Measurements from ENCODE around the gene ZNF232.

Gene ZNF232

GRCh38 chr17:5069724-5070123 is 42.0 kb downstream of the ZNF232 start:
- Histone ChIP-seq H2AFZ (ENCODE audit: low read length) (no peak overlapping the region), H3K79me2 (ENCODE audit: low read length) (no peaks in the 10 kb centered on the region), H3K9ac (ENCODE audit: low read length) (no peak overlapping the region), H3K36me3 (replicated peaks; ENCODE audit: insufficient read depth, low read length) (no peaks in the 10 kb centered on the region), H3K27ac (ENCODE audit: low read length) (no peak overlapping the region), H3F3A (ENCODE audit: insufficient read depth, low read length) (no peaks in the 10 kb centered on the region), H3K4me1 (ENCODE audit: low read length) (no peaks in the 10 kb centered on the region), H3K27me3 (replicated peaks; ENCODE audit: insufficient read depth, low read length) (no peaks in the 10 kb centered on the region), H3K4me2 (ENCODE audit: low read depth, low read length) (no peak overlapping the region), H3K9me3 (replicated peaks; ENCODE audit: insufficient read depth, low read length) (no peaks in the 10 kb centered on the region), H3K9me2 (replicated peaks; ENCODE audit: insufficient read depth, low read length) (no peaks in the 10 kb centered on the region), H4K20me1 (ENCODE audit: insufficient read depth, low read length) (no peaks in the 10 kb centered on the region), H3K4me3 (ENCODE audit: low read length) (no peak overlapping the region)
- no peak for DNase-seq
- TF ChIP-seq EZH2 (optimal IDR thresholded peaks at IDR 0.05; ENCODE audit: low read depth, low read length) (no peak), EZH2phosphoT487 (IDR thresholded peaks at IDR 0.05; ENCODE audit: low read length) (no peak), CTCF (IDR thresholded peaks at IDR 0.05; ENCODE audit: low read length) (no peak)

GRCh38 chr17:5068236-5068635 is 43.4 kb downstream of the ZNF232 start:
- no peaks in the 10 kb centered on the region for H3K79me2 ChIP-seq (ENCODE audit: low read length)
- H3K9me3 ChIP-seq (replicated peaks; ENCODE audit: insufficient read depth, low read length) = no peaks in the 10 kb centered on the region
- no peaks in the 10 kb centered on the region for H3K9me2 ChIP-seq (replicated peaks; ENCODE audit: insufficient read depth, low read length)
- no peaks in the 10 kb centered on the region for H3K4me1 ChIP-seq (ENCODE audit: low read length)
- H3K27ac ChIP-seq (ENCODE audit: low read length) = no peak overlapping the region
- H3F3A ChIP-seq (ENCODE audit: insufficient read depth, low read length) = no peaks in the 10 kb centered on the region
- H2AFZ ChIP-seq (ENCODE audit: low read length) = no peak overlapping the region
- H3K27me3 ChIP-seq (replicated peaks; ENCODE audit: insufficient read depth, low read length) = no peaks in the 10 kb centered on the region
- no peaks in the 10 kb centered on the region for H4K20me1 ChIP-seq (ENCODE audit: insufficient read depth, low read length)
- H3K9ac ChIP-seq (ENCODE audit: low read length) = no peak overlapping the region
- no peak for DNase-seq
- H3K4me3 ChIP-seq (ENCODE audit: low read length) = no peak overlapping the region
- TF ChIP-seq CTCF (IDR thresholded peaks at IDR 0.05; ENCODE audit: low read length) = no peak
- TF ChIP-seq EZH2phosphoT487 (IDR thresholded peaks at IDR 0.05; ENCODE audit: low read length) = no peak
- TF ChIP-seq EZH2 (optimal IDR thresholded peaks at IDR 0.05; ENCODE audit: low read depth, low read length) = no peak
- H3K36me3 ChIP-seq (replicated peaks; ENCODE audit: insufficient read depth, low read length) = no peaks in the 10 kb centered on the region
- H3K4me2 ChIP-seq (ENCODE audit: low read depth, low read length) = no peak overlapping the region

GRCh38 chr17:5065227-5065744 is 46.4 kb downstream of the ZNF232 start:
- H3K27me3 ChIP-seq (replicated peaks; ENCODE audit: insufficient read depth, low read length) = no peaks in the 10 kb centered on the region

More at GRCh38 chr17:5065227-5065744, 46.4 kb downstream of the ZNF232 start:
- no peaks in the 10 kb centered on the region for H3K36me3 ChIP-seq (replicated peaks; ENCODE audit: insufficient read depth, low read length)
- DNase-seq = no peak
- H3K4me2 ChIP-seq (ENCODE audit: low read depth, low read length) = no peak overlapping the region
- TF ChIP-seq EZH2 (optimal IDR thresholded peaks at IDR 0.05; ENCODE audit: low read depth, low read length) (no peak), CTCF (IDR thresholded peaks at IDR 0.05; ENCODE audit: low read length) (no peak)
- H3K27ac ChIP-seq (ENCODE audit: low read length) = no peak overlapping the region
- no peaks in the 10 kb centered on the region for H4K20me1 ChIP-seq (ENCODE audit: insufficient read depth, low read length)
- H3K4me1 ChIP-seq (ENCODE audit: low read length) = no peaks in the 10 kb centered on the region
- no peaks in the 10 kb centered on the region for H3K9me2 ChIP-seq (replicated peaks; ENCODE audit: insufficient read depth, low read length)
- H3K79me2 ChIP-seq (ENCODE audit: low read length) = no peaks in the 10 kb centered on the region
- no peaks in the 10 kb centered on the region for H3F3A ChIP-seq (ENCODE audit: insufficient read depth, low read length)
- no peak overlapping the region for H2AFZ ChIP-seq (ENCODE audit: low read length)
- H3K4me3 ChIP-seq (ENCODE audit: low read length) = no peak overlapping the region
- no peaks in the 10 kb centered on the region for H3K9me3 ChIP-seq (replicated peaks; ENCODE audit: insufficient read depth, low read length)
- H3K9ac ChIP-seq (ENCODE audit: low read length) = no peak overlapping the region
